BLaER1 (cell line): ENCODE data around the gene ARHGEF4.
A peak's percentile ranks its signal among the peaks of the same experiment; 100 is the strongest.
"Not testable (repeated sequence)": the region's sequence is repeated elsewhere in the genome, so short reads cannot be mapped to it uniquely, and the experiment has no call there.

Experiments
- H3K27ac ChIP-seq: shearing (Covaris generic); formaldehyde crosslinking; 2 replicates; pipeline ENCODE4 v1.8.1; 2022
- H3K27me3 ChIP-seq: shearing (Covaris generic); formaldehyde crosslinking; 2 replicates; pipeline ENCODE4 v1.8.1; 2022
- H3K36me3 ChIP-seq: shearing (Covaris generic); formaldehyde crosslinking; 2 replicates; pipeline ENCODE4 v1.8.1; 2022
- H3K4me1 ChIP-seq: shearing (Covaris generic); formaldehyde crosslinking; 2 replicates; pipeline ENCODE4 v1.8.1; 2022
- H3K4me2 ChIP-seq: shearing (Covaris generic); formaldehyde crosslinking; 2 replicates; pipeline ENCODE4 v1.8.1; 2022
- H3K4me3 ChIP-seq: shearing (Covaris generic); formaldehyde crosslinking; 2 replicates; pipeline ENCODE4 v1.8.1; 2022
- H3K9ac ChIP-seq: shearing (Covaris generic); formaldehyde crosslinking; 2 replicates; pipeline ENCODE4 v1.8.1; 2022
- H3K9me3 ChIP-seq: shearing (Covaris generic); formaldehyde crosslinking; 2 replicates; pipeline ENCODE4 v1.8.1; 2022
- H4K20me1 ChIP-seq: shearing (Covaris generic); formaldehyde crosslinking; 2 replicates; pipeline ENCODE4 v1.8.1; 2022
- Cebpa-rat ChIP-seq: shearing (Covaris generic); IDR thresholded peaks from 2 replicates; pipeline ENCODE4 v1.8.1; 2022

The ARHGEF4 gene

GRCh38 chr2:131077966-131078365 is 241.3 kb downstream of the ARHGEF4 start:
- no peak for TF ChIP-seq Cebpa-rat
- H3K4me1 ChIP-seq = 0 out of 2 replicates have a peak, but pooled peaks cover 17% of the 10 kb centered on the region
- H3K9me3 ChIP-seq = no peaks in the 10 kb centered on the region
- no peak overlapping the region for H3K27ac ChIP-seq
- no peak overlapping the region for H3K4me2 ChIP-seq
- H3K36me3 ChIP-seq = peaks cover 100% of the 10 kb centered on the region
- H3K4me3 ChIP-seq = no peak overlapping the region
- H3K9ac ChIP-seq = no peak overlapping the region
- H4K20me1 ChIP-seq = peaks cover 100% of the 10 kb centered on the region
- H3K27me3 ChIP-seq = no peaks in the 10 kb centered on the region

GRCh38 chr2:131079931-131080330 is 243.2 kb downstream of the ARHGEF4 start:
- H3K27me3 ChIP-seq, H3K4me2 ChIP-seq, H3K27ac ChIP-seq, H3K9me3 ChIP-seq, H3K9ac ChIP-seq, H3K4me3 ChIP-seq: not testable (repeated sequence)
- H3K4me1 ChIP-seq = 0 out of 2 replicates have a peak, but pooled peaks cover 17% of the 10 kb centered on the region
- peaks cover 96% of the 10 kb centered on the region for H3K36me3 ChIP-seq
- H4K20me1 ChIP-seq = peaks cover 100% of the 10 kb centered on the region

- Histone ChIP-seq H3K27me3 (no peaks in the 10 kb centered on the region), H4K20me1 (peaks cover 100% of the 10 kb centered on the region), H3K27ac (no peak overlapping the region), H3K9me3 (no peaks in the 10 kb centered on the region), H3K4me1 (0 out of 2 replicates have a peak, but pooled peaks cover 17% of the 10 kb centered on the region), H3K9ac (0 out of 2 replicates have a peak overlapping the region, but pooled peaks have one; percentile 11), H3K4me2 (no peak overlapping the region), H3K36me3 (peaks cover 96% of the 10 kb centered on the region), H3K4me3 (no peak overlapping the region)
- no peak for TF ChIP-seq Cebpa-rat
These were observed 244.5 kb downstream of the ARHGEF4 start for GRCh38 chr2:131081190-131081589.

- H3K4me1 ChIP-seq = 0 out of 2 replicates have a peak, but pooled peaks cover 17% of the 10 kb centered on the region
- peaks cover 100% of the 10 kb centered on the region for H4K20me1 ChIP-seq
- H3K36me3 ChIP-seq = peaks cover 94% of the 10 kb centered on the region
- no peak overlapping the region for H3K9ac ChIP-seq
- H3K4me3 ChIP-seq = no peak overlapping the region
- no peaks in the 10 kb centered on the region for H3K9me3 ChIP-seq
- no peak for TF ChIP-seq Cebpa-rat
- no peak overlapping the region for H3K27ac ChIP-seq
- H3K27me3 ChIP-seq = no peaks in the 10 kb centered on the region
- no peak overlapping the region for H3K4me2 ChIP-seq
These were observed 248.9 kb downstream of the ARHGEF4 start for GRCh38 chr2:131085646-131086045.

GRCh38 chr2:131092458-131093005 is 255.8 kb downstream of the ARHGEF4 start:
- Histone ChIP-seq H3K27me3 (no peaks in the 10 kb centered on the region), H3K36me3 (peaks cover 40% of the 10 kb centered on the region), H3K4me3 (peak overlapping the region; percentile 100), H3K4me2 (peak overlapping the region; percentile 78), H3K27ac (peak overlapping the region; percentile 99), H3K9me3 (no peaks in the 10 kb centered on the region), H4K20me1 (peaks cover 56% of the 10 kb centered on the region), H3K4me1 (peaks cover 19% of the 10 kb centered on the region), H3K9ac (peak overlapping the region; percentile 98)
- no peak for TF ChIP-seq Cebpa-rat

GRCh38 chr2:131093006-131093695 is 256.4 kb downstream of the ARHGEF4 start, which contains the start of gene FAM168B:
Gene FAM168B, minus strand, starts transcription at chr2:131093460. Its CDS starts 10,814 bp downstream, at chr2:131082646.
- H3K4me2 ChIP-seq = peak within 1 kb of the TSS; percentile 78
- no peaks in the 10 kb centered on the region for H3K9me3 ChIP-seq
- peaks cover 19% of the 10 kb centered on the region for H3K4me1 ChIP-seq
- H3K36me3 ChIP-seq = peaks cover 34% of the 10 kb centered on the region
- H3K4me3 ChIP-seq = peak within 1 kb of the TSS; percentile 100
- H4K20me1 ChIP-seq = peaks cover 50% of the 10 kb centered on the region
- peak within 1 kb of the TSS; percentile 98 for H3K9ac ChIP-seq
- peak within 1 kb of the TSS; percentile 99 for H3K27ac ChIP-seq
- TF ChIP-seq Cebpa-rat = no peak
- H3K27me3 ChIP-seq = no peaks in the 10 kb centered on the region

GRCh38 chr2:131093696-131094462 is 257.2 kb downstream of the ARHGEF4 start:
- Histone ChIP-seq H3K27me3 (no peaks in the 10 kb centered on the region), H3K4me2 (peak overlapping the region; percentile 77), H3K9ac (peak overlapping the region; percentile 98), H3K27ac (peak overlapping the region; percentile 99), H3K36me3 (peaks cover 27% of the 10 kb centered on the region), H3K9me3 (no peaks in the 10 kb centered on the region), H4K20me1 (peaks cover 43% of the 10 kb centered on the region), H3K4me1 (peaks cover 19% of the 10 kb centered on the region), H3K4me3 (peak overlapping the region; percentile 100)
- TF ChIP-seq Cebpa-rat = no peak

- H3K9me3 ChIP-seq = no peaks in the 10 kb centered on the region
- no peaks in the 10 kb centered on the region for H3K27me3 ChIP-seq
- H3K4me1 ChIP-seq = peaks cover 26% of the 10 kb centered on the region
- no peak for TF ChIP-seq Cebpa-rat
- H3K4me2 ChIP-seq = peak overlapping the region; percentile 77
- H4K20me1 ChIP-seq = peaks cover 35% of the 10 kb centered on the region
- peaks cover 19% of the 10 kb centered on the region for H3K36me3 ChIP-seq
- H3K4me3 ChIP-seq = 0 out of 2 replicates have a peak overlapping the region, but pooled peaks have one; percentile 100
- no peak overlapping the region for H3K27ac ChIP-seq
- no peak overlapping the region for H3K9ac ChIP-seq
These were observed 258.0 kb downstream of the ARHGEF4 start for GRCh38 chr2:131094463-131095281.
